ENCODE results near the gene MYLK4.

MYLK4 gene

GRCh38 chr6:2623295-2623694 lies 127.4 kb downstream of the MYLK4 start:
- H3K4me1 ChIP-seq = no peaks in the 10 kb centered on the region
- no peaks in the 10 kb centered on the region for H3K9me3 ChIP-seq
- DNase-seq = no peak
- no peak for TF ChIP-seq CTCF (IDR thresholded peaks at IDR 0.05; ENCODE audit: low read depth, low read length)
- H3K4me3 ChIP-seq (ENCODE audit: low read depth, low read length) = no peak overlapping the region
- H3K36me3 ChIP-seq = no peaks in the 10 kb centered on the region
- peaks cover 42% of the 10 kb centered on the region for H3K27me3 ChIP-seq

- TF ChIP-seq CTCF (IDR thresholded peaks at IDR 0.05; ENCODE audit: low read depth, low read length) = peak; percentile 8; the same call in 1 of the 2 replicates
- H3K27me3 ChIP-seq = peaks cover 43% of the 10 kb centered on the region
- DNase-seq = no peak
- no peaks in the 10 kb centered on the region for H3K9me3 ChIP-seq
- H3K4me1 ChIP-seq = no peaks in the 10 kb centered on the region
- H3K4me3 ChIP-seq (ENCODE audit: low read depth, low read length) = no peak overlapping the region
- H3K36me3 ChIP-seq = no peaks in the 10 kb centered on the region
Observed at GRCh38 chr6:2622671-2623070, 128.1 kb downstream of the MYLK4 start.

- Histone ChIP-seq H3K36me3 (no peaks in the 10 kb centered on the region), H3K27me3 (peaks cover 43% of the 10 kb centered on the region), H3K9me3 (no peaks in the 10 kb centered on the region), H3K4me1 (no peaks in the 10 kb centered on the region), H3K4me3 (ENCODE audit: low read depth, low read length) (no peak overlapping the region)
- no peak for DNase-seq
- TF ChIP-seq CTCF (IDR thresholded peaks at IDR 0.05; ENCODE audit: low read depth, low read length) = no peak
Observed at GRCh38 chr6:2619651-2620050, 131.1 kb downstream of the MYLK4 start.

GRCh38 chr6:2617729-2618128 lies 133.0 kb downstream of the MYLK4 start:
- Histone ChIP-seq H3K27me3 (peaks cover 35% of the 10 kb centered on the region), H3K4me1 (no peaks in the 10 kb centered on the region), H3K9me3 (no peaks in the 10 kb centered on the region), H3K36me3 (no peaks in the 10 kb centered on the region), H3K4me3 (ENCODE audit: low read depth, low read length) (no peak overlapping the region)
- TF ChIP-seq CTCF (IDR thresholded peaks at IDR 0.05; ENCODE audit: low read depth, low read length) = no peak
- no peak for DNase-seq

GRCh38 chr6:2616811-2617210 lies 133.9 kb downstream of the MYLK4 start:
- Histone ChIP-seq H3K27me3 (peaks cover 28% of the 10 kb centered on the region), H3K4me3 (ENCODE audit: low read depth, low read length) (no peak overlapping the region), H3K36me3 (no peaks in the 10 kb centered on the region), H3K4me1 (no peaks in the 10 kb centered on the region), H3K9me3 (no peaks in the 10 kb centered on the region)
- TF ChIP-seq CTCF (IDR thresholded peaks at IDR 0.05; ENCODE audit: low read depth, low read length) = no peak
- no peak for DNase-seq

GRCh38 chr6:2615251-2615650 lies 135.5 kb downstream of the MYLK4 start:
- Histone ChIP-seq H3K4me3 (ENCODE audit: low read depth, low read length) (no peak overlapping the region), H3K36me3 (no peaks in the 10 kb centered on the region), H3K9me3 (no peaks in the 10 kb centered on the region), H3K27me3 (peaks cover 21% of the 10 kb centered on the region), H3K4me1 (no peaks in the 10 kb centered on the region)
- no peak for DNase-seq
- no peak for TF ChIP-seq CTCF (IDR thresholded peaks at IDR 0.05; ENCODE audit: low read depth, low read length)

Data from BE2C (cell line).